DMS114 treated with DMSO at 0.1 percent for 48 hours (cell line): ENCODE data around the gene IDH1.
"Not testable (repeated sequence)": the region's sequence is repeated elsewhere in the genome, so short reads cannot be mapped to it uniquely, and the experiment has no call there.

Experiments
- DNase-seq: peaks from one replicate; lab custom pipeline; 2025; ENCODE audit not compliant: unreplicated experiment; lab: John Stamatoyannopoulos, UW

IDH1 gene

GRCh38 chr2:208254871-208255556 lies at the start of gene IDH1:
Gene IDH1, minus strand, starts transcription at chr2:208255071. Its CDS starts 3,520 bp downstream, at chr2:208251551.
- DNase-seq = peak; percentile 79

- DNase-seq = no peak
These were observed 49.3 kb upstream of the IDH1 start for GRCh38 chr2:208304157-208304556.

GRCh38 chr2:208300847-208301618 lies 46.2 kb upstream of the IDH1 start:
- no peak for DNase-seq

- no peak for DNase-seq
These were observed 43.1 kb upstream of the IDH1 start for GRCh38 chr2:208297961-208298360.

- DNase-seq = no peak
These were observed 41.7 kb upstream of the IDH1 start for GRCh38 chr2:208296610-208297009.

GRCh38 chr2:208295834-208296233 lies 41.0 kb upstream of the IDH1 start:
- no peak for DNase-seq

GRCh38 chr2:208294482-208295024 lies 39.7 kb upstream of the IDH1 start:
- DNase-seq = no peak

- no peak for DNase-seq
These were observed 31.0 kb upstream of the IDH1 start for GRCh38 chr2:208285853-208286252.

GRCh38 chr2:208280933-208281332 lies 26.1 kb upstream of the IDH1 start:
- no peak for DNase-seq

GRCh38 chr2:208280234-208280633 lies 25.4 kb upstream of the IDH1 start:
- no peak for DNase-seq

- no peak for DNase-seq
These were observed 24.4 kb upstream of the IDH1 start for GRCh38 chr2:208279236-208279635.

- DNase-seq = no peak
These were observed 23.7 kb upstream of the IDH1 start for GRCh38 chr2:208278549-208278948.

GRCh38 chr2:208274748-208275147 lies 19.9 kb upstream of the IDH1 start:
- DNase-seq = no peak

- DNase-seq = no peak
These were observed 14.2 kb upstream of the IDH1 start for GRCh38 chr2:208269091-208269490.

GRCh38 chr2:208268156-208268952 lies 13.5 kb upstream of the IDH1 start:
- no peak for DNase-seq

- not testable (repeated sequence) for DNase-seq
These were observed 12.7 kb upstream of the IDH1 start for GRCh38 chr2:208267526-208267925.

GRCh38 chr2:208266936-208267335 lies 12.1 kb upstream of the IDH1 start:
- no peak for DNase-seq

GRCh38 chr2:208266553-208266893 lies 11.7 kb upstream of the IDH1 start:
- no peak for DNase-seq

- DNase-seq = peak; percentile 95
These were observed 11.1 kb upstream of the IDH1 start, which contains the start of gene PIKFYVE for GRCh38 chr2:208265801-208266552. Gene PIKFYVE, plus strand, starts transcription at chr2:208266255. Its CDS starts 5,265 bp downstream, at chr2:208271520.

- peak; percentile 49 for DNase-seq
These were observed 10.5 kb upstream of the IDH1 start for GRCh38 chr2:208265371-208265800.
